Keratinocyte (primary cell): ENCODE measurements around the gene CSF3. TPM values are rescaled to one million over a fixed set of nuclear protein-coding genes. Genes with fewer than 3 reads are reported as not detected.

Experiments used
- DNase-seq: peaks from one replicate; pipeline ENCODE4 v3.0.0-alpha.2; 2011; ENCODE audit warnings: low read depth, missing footprints, low spot score
- FAIRE-seq: peaks from 2 replicates; lab custom pipeline; 2011; peaks lifted over from hg19 to GRCh38; lab: Jason Lieb, UNC
- H2AFZ ChIP-seq: 2 replicates; pipeline ENCODE4 v1.6.0; 2012; ENCODE audit warnings: low read length, control low read depth, inconsistent platforms; ENCODE audit not compliant: control insufficient read depth
- H3K27ac ChIP-seq: 2 replicates; pipeline ENCODE4 v1.5.1; 2011; ENCODE audit warnings: low read length; ENCODE audit not compliant: control insufficient read depth, insufficient read depth
- H3K27me3 ChIP-seq: 3 replicates; pipeline ENCODE4 v1.6.0; 2011; ENCODE audit warnings: low read length; ENCODE audit not compliant: control insufficient read depth, insufficient read depth; ENCODE audit errors: extremely low read depth
- H3K36me3 ChIP-seq, 2 experiments: 2 replicates in 1 of 2; 3 replicates in 1 of 2; pipeline ENCODE4 v1.5.1; 2011; ENCODE audit warnings: low read length in 2 of 2, mild to moderate bottlenecking in 1 of 2; ENCODE audit not compliant: control insufficient read depth in 2 of 2, insufficient read depth in 2 of 2; ENCODE audit errors: extremely low read depth in 1 of 2
- H3K4me1 ChIP-seq: 3 replicates; pipeline ENCODE4 v1.5.1; 2011; ENCODE audit warnings: low read length; ENCODE audit not compliant: control insufficient read depth, insufficient read depth; ENCODE audit errors: extremely low read depth
- H3K4me2 ChIP-seq: 3 replicates; pipeline ENCODE4 v1.6.0; 2011; ENCODE audit warnings: low read depth, low read length; ENCODE audit not compliant: control insufficient read depth, insufficient read depth; ENCODE audit errors: extremely low read depth
- H3K4me3 ChIP-seq, 3 experiments: fragments of 200-600 bp in 1 of 3; sonication (generic) in 1 of 3; 2 replicates in 2 of 3; 3 replicates in 1 of 3; pipeline ENCODE4 v1.5.1; 2011 to 2016; ENCODE audit warnings: low read length in 3 of 3, mild to moderate bottlenecking in 3 of 3, control low read depth in 2 of 3, inconsistent platforms in 1 of 3, low read depth in 1 of 3, mixed read lengths in 1 of 3, mixed run types in 1 of 3, moderate library complexity in 1 of 3; ENCODE audit not compliant: control insufficient read depth in 2 of 3, insufficient read depth in 2 of 3; ENCODE audit errors: extremely low read depth in 1 of 3
- H3K79me2 ChIP-seq: 2 replicates; pipeline ENCODE4 v1.6.0; 2012; ENCODE audit warnings: low read length; ENCODE audit not compliant: control insufficient read depth, insufficient read depth
- H3K9ac ChIP-seq: 3 replicates; pipeline ENCODE4 v1.6.0; 2011; ENCODE audit warnings: low read length; ENCODE audit not compliant: control insufficient read depth, insufficient read depth; ENCODE audit errors: extremely low read depth
- H3K9me1 ChIP-seq: 3 replicates; pipeline ENCODE4 v1.6.0; 2011; ENCODE audit warnings: low read length; ENCODE audit not compliant: control insufficient read depth, insufficient read depth; ENCODE audit errors: extremely low read depth
- H3K9me3 ChIP-seq: 2 replicates; pipeline ENCODE4 v1.5.1; 2012; ENCODE audit warnings: low read depth, low read length; ENCODE audit not compliant: control insufficient read depth
- H4K20me1 ChIP-seq: 3 replicates; pipeline ENCODE4 v1.6.0; 2011; ENCODE audit warnings: low read length; ENCODE audit not compliant: control insufficient read depth, insufficient read depth; ENCODE audit errors: extremely low read depth
- CTCF ChIP-seq, 3 experiments: IDR thresholded peaks in 1 of 3; conservative IDR thresholded peaks in 1 of 3; optimal IDR thresholded peaks in 1 of 3; 2 replicates in 2 of 3; 3 replicates in 1 of 3; pipeline versions ENCODE3 to v1.5.1; 2011; ENCODE audit warnings: low read length in 3 of 3, mild to moderate bottlenecking in 3 of 3, moderate library complexity in 2 of 3, control low read depth in 1 of 3, inconsistent platforms in 1 of 3; ENCODE audit not compliant: insufficient read depth in 2 of 3; ENCODE audit errors: extremely low read depth in 1 of 3
- EZH2 ChIP-seq: IDR thresholded peaks from one replicate; pipeline ENCODE4 v1.6.1; 2012; ENCODE audit warnings: inconsistent platforms, mild to moderate bottlenecking, low read length, moderate library complexity
- dilution Hi-C: fragments of 300-500 bp; cut with MboI; formaldehyde crosslinking; loops from one replicate; pipeline ENCODE4 v1.7.0; 2020; ENCODE audit warnings: low sequenced_read_pairs; ENCODE audit not compliant: extremely low pct_ligation_motif_present
- polyA plus RNA-seq, 5 experiments: library from polyadenylated mRNA; depleted of rRNA in 3 of 5; stranded (reverse) in 3 of 5; stranded (forward) in 1 of 5; unstranded in 1 of 5; fragments of >200 nt; gene quantifications; 1 replicate in 1 of 5; 2 replicates in 3 of 5; 3 replicates in 1 of 5; pipeline versions ENCODE4 v1.2.1 to v1.2.3, GENCODE V29; 2011 to 2012; ENCODE audit warnings: missing spikeins in 2 of 5, low read depth in 1 of 5, low replicate concordance in 1 of 5

CSF3 gene
- polyA plus RNA-seq, 1 donor (not counting 4 experiments of a cell fraction or from before 2014, with no cell fraction given): 0.76 TPM

GRCh38 chr17:40034426-40035161 is 19.4 kb downstream of the CSF3 start:
- Histone ChIP-seq H3K9me1 (no peaks in the 10 kb centered on the region), H2AFZ (no peak overlapping the region), H3K79me2 (no peaks in the 10 kb centered on the region), H3K36me3 (peaks cover 15 to 22% of the 10 kb centered on the region in 2 experiments), H3K9ac (no peak overlapping the region), H3K9me3 (no peaks in the 10 kb centered on the region), H3K4me1 (peaks cover 22% of the 10 kb centered on the region), H3K4me3 (no peak overlapping the region), H4K20me1 (no peaks in the 10 kb centered on the region), H3K27me3 (no peaks in the 10 kb centered on the region), H3K4me2 (no peak overlapping the region), H3K27ac (no peak overlapping the region)
- dilution Hi-C loops: no loop called here
- DNase-seq (no peak), FAIRE-seq (no peak)
- TF ChIP-seq CTCF (optimal IDR thresholded peaks at IDR 0.05 in 1 of 3, IDR thresholded peaks at IDR 0.05 in 1 of 3, conservative IDR thresholded peaks at IDR 0.05 in 1 of 3; ENCODE audit: extremely low read depth in 1 of 3, insufficient read depth in 2 of 3, low read length in 3 of 3) (no peak), EZH2 (no peak)

- TF ChIP-seq CTCF (optimal IDR thresholded peaks at IDR 0.05 in 1 of 3, IDR thresholded peaks at IDR 0.05 in 1 of 3, conservative IDR thresholded peaks at IDR 0.05 in 1 of 3; ENCODE audit: extremely low read depth in 1 of 3, insufficient read depth in 2 of 3, low read length in 3 of 3): peak; percentile 65 to 74 (median 67)
- no peak for TF ChIP-seq EZH2
- no peak overlapping the region for H2AFZ ChIP-seq
- no peak overlapping the region for H3K27ac ChIP-seq
- no peak overlapping the region for H3K4me3 ChIP-seq
- H3K9me3 ChIP-seq: no peaks in the 10 kb centered on the region
- dilution Hi-C loops: no loop called here
- H3K4me1 ChIP-seq: peaks cover 22% of the 10 kb centered on the region
- FAIRE-seq (no peak), DNase-seq (no peak)
- H4K20me1 ChIP-seq: no peaks in the 10 kb centered on the region
- no peaks in the 10 kb centered on the region for H3K79me2 ChIP-seq
- H3K27me3 ChIP-seq: no peaks in the 10 kb centered on the region
- H3K36me3 ChIP-seq: peaks cover 15 to 21% of the 10 kb centered on the region in 2 experiments
- H3K9ac ChIP-seq: no peak overlapping the region
- no peaks in the 10 kb centered on the region for H3K9me1 ChIP-seq
- H3K4me2 ChIP-seq: no peak overlapping the region
Measured at GRCh38 chr17:40035162-40035559, 19.9 kb downstream of the CSF3 start.
